Adrenal gland (tissue), 5 donors: ENCODE results near the gene KASH5.

Source experiments
- CTCF ChIP-seq, 6 experiments: fragments of 450-650 bp in 4 of 6; fragments of 200-600 bp in 2 of 6; sonication (generic) in 1 of 6; IDR thresholded peaks; 1 replicate in 5 of 6; 2 replicates in 1 of 6; pipeline versions ENCODE4 v1.5.1 to v1.8.0; 2016 to 2021; ENCODE audit warnings: antibody characterized with exemption in 6 of 6, mild to moderate bottlenecking in 2 of 6, moderate library complexity in 1 of 6
- POLR2A ChIP-seq, 2 donors: fragments of 450-650 bp; IDR thresholded peaks; one replicate each; pipeline ENCODE4 v1.6.1; 2017; ENCODE audit warnings: antibody characterized with exemption in 2 of 2, mild to moderate bottlenecking in 2 of 2, moderate library complexity in 1 of 2
- donor health status: DM: no; HTN: no; CAD: no.

GRCh38 chr19:49442354-49442753 is 54.3 kb downstream of the KASH5 start:
- no peak for TF ChIP-seq CTCF (IDR thresholded peaks at IDR 0.05)
- TF ChIP-seq POLR2A (IDR thresholded peaks at IDR 0.05): no peak
